Left lung (tissue), 10 donors: ENCODE data around the gene ATG16L1. TPM values are rescaled to one million over a fixed set of nuclear protein-coding genes. Genes with fewer than 3 reads are reported as not detected.

Experiments
- ATAC-seq: fragments of 200-7000 bp; cut with Tn5 transposase; one replicate; pipeline ENCODE4 v1.9.1; 2020; ENCODE audit warnings: moderate library complexity
- DNase-seq, 4 donors: peaks; one replicate each; pipeline ENCODE4 v3.0.0-alpha.2; 2013 to 2020
- H3K27ac ChIP-seq, 2 donors: fragments of 200-600 bp; sonication (generic) in 1 of 2; one replicate each; pipeline versions ENCODE4 v1.5.0 to v1.8.0; 2020 to 2021
- H3K27me3 ChIP-seq, 2 donors: fragments of 200-600 bp; sonication (generic) in 1 of 2; one replicate each; pipeline versions ENCODE4 v1.5.0 to v1.8.0; 2020 to 2021
- H3K36me3 ChIP-seq, 2 donors: fragments of 200-600 bp; sonication (generic) in 1 of 2; one replicate each; pipeline versions ENCODE4 v1.5.0 to v1.8.0; 2020 to 2021
- H3K4me1 ChIP-seq, 2 donors: fragments of 200-600 bp; one replicate each; pipeline ENCODE4 v1.8.0; 2021
- H3K4me3 ChIP-seq, 2 donors: fragments of 200-600 bp; sonication (generic) in 1 of 2; one replicate each; pipeline versions ENCODE4 v1.5.0 to v1.8.0; 2020 to 2021; ENCODE audit warnings: mild to moderate bottlenecking in 1 of 2
- H3K9me3 ChIP-seq, 2 donors: fragments of 200-600 bp; sonication (generic) in 1 of 2; one replicate each; pipeline versions ENCODE4 v1.5.0 to v1.8.0; 2020 to 2021
- CTCF ChIP-seq, 2 donors: fragments of 200-600 bp; sonication (generic) in 1 of 2; IDR thresholded peaks; one replicate each; pipeline versions ENCODE4 v1.5.0 to v1.8.0; 2021; ENCODE audit warnings: antibody characterized with exemption in 2 of 2
- intact Hi-C, 2 donors: fragments of 100-400 bp; cut with DNase I; formaldehyde crosslinking; loops; one replicate each; pipeline versions ENCODE4 v1.11.2 to v1.14.2; 2022
- polyA plus RNA-seq, 6 donors: library from polyadenylated mRNA; unstranded; fragments of 120-200 nt; gene quantifications; one replicate each; pipeline ENCODE4 v1.2.1, GENCODE V29; 2013; ENCODE audit not compliant: insufficient read length in 6 of 6
- total RNA-seq, 2 donors: library from RNA; stranded (reverse); fragmentation: NEBNext Ultra II Directional; extraction: Animal tissue kit (Norgen Biotek cat#: 25700); gene quantifications; one replicate each; pipeline ENCODE4 v1.2.1, GENCODE V29; 2021
- donor health status: DM: no; HTN: yes; CAD: no.
- donor health status: DM: no; HTN: no; CAD: no.

ATG16L1 gene
- total and polyA plus RNA-seq, 8 donors = 21.1 to 29.4 (median 23.7) TPM

GRCh38 chr2:233321166-233321565, 69.7 kb downstream of the ATG16L1 start:
- no peaks in the 10 kb centered on the region for H3K36me3 ChIP-seq
- intact Hi-C loops = no loop called here
- DNase-seq = no peak
- no peak overlapping the region for H3K4me3 ChIP-seq
- H3K4me1 ChIP-seq = no peaks in the 10 kb centered on the region
- no peak for ATAC-seq
- TF ChIP-seq CTCF (IDR thresholded peaks at IDR 0.05) = no peak
- H3K27ac ChIP-seq = no peak overlapping the region
- no peaks in the 10 kb centered on the region for H3K9me3 ChIP-seq
- H3K27me3 ChIP-seq = no peaks in the 10 kb centered on the region

- H3K4me3 ChIP-seq = no peak overlapping the region
- DNase-seq (no peak), ATAC-seq (no peak)
- no peaks in the 10 kb centered on the region for H3K27me3 ChIP-seq
- intact Hi-C loops = no loop called here
- no peak overlapping the region for H3K27ac ChIP-seq
- H3K9me3 ChIP-seq = no peaks in the 10 kb centered on the region
- H3K4me1 ChIP-seq = no peaks in the 10 kb centered on the region
- TF ChIP-seq CTCF (IDR thresholded peaks at IDR 0.05) = no peak
- H3K36me3 ChIP-seq = no peaks in the 10 kb centered on the region
Observed at GRCh38 chr2:233323851-233324250, 72.4 kb downstream of the ATG16L1 start.

GRCh38 chr2:233325256-233325655, 73.8 kb downstream of the ATG16L1 start:
- Histone ChIP-seq H3K4me3 (no peak overlapping the region), H3K4me1 (no peaks in the 10 kb centered on the region), H3K9me3 (no peaks in the 10 kb centered on the region), H3K27ac (no peak overlapping the region), H3K36me3 (no peaks in the 10 kb centered on the region), H3K27me3 (no peaks in the 10 kb centered on the region)
- DNase-seq = peak in 1 of 4 donors; percentile 46
- no peak for ATAC-seq
- no peak for TF ChIP-seq CTCF (IDR thresholded peaks at IDR 0.05)
- intact Hi-C loops = no loop called here

GRCh38 chr2:233325814-233326213, 74.3 kb downstream of the ATG16L1 start:
- Histone ChIP-seq H3K4me3 (no peak overlapping the region), H3K9me3 (no peaks in the 10 kb centered on the region), H3K27ac (no peak overlapping the region), H3K36me3 (no peaks in the 10 kb centered on the region), H3K27me3 (no peaks in the 10 kb centered on the region), H3K4me1 (peaks cover 0 to 1% of the 10 kb centered on the region in 2 donors)
- ATAC-seq (no peak), DNase-seq (peak in 1 of 4 donors; percentile 15)
- intact Hi-C loops = no loop called here
- no peak for TF ChIP-seq CTCF (IDR thresholded peaks at IDR 0.05)

- Histone ChIP-seq H3K9me3 (no peaks in the 10 kb centered on the region), H3K27ac (no peak overlapping the region), H3K4me1 (peaks cover 0 to 8% of the 10 kb centered on the region in 2 donors), H3K36me3 (no peaks in the 10 kb centered on the region), H3K4me3 (no peak overlapping the region), H3K27me3 (no peaks in the 10 kb centered on the region)
- intact Hi-C loops = no loop called here
- ATAC-seq = no peak
- no peak for TF ChIP-seq CTCF (IDR thresholded peaks at IDR 0.05)
- peak in 1 of 4 donors; percentile 24 for DNase-seq
Observed at GRCh38 chr2:233326500-233326899, 75.0 kb downstream of the ATG16L1 start.
